GM19240 (cell line): ENCODE measurements around the gene PRKG1.

Experiments
- DNase-seq: peaks from one replicate; pipeline ENCODE4 v3.0.0; 2011; ENCODE audit warnings: low spot score; ENCODE audit not compliant: insufficient read length

PRKG1 gene

DNA sequence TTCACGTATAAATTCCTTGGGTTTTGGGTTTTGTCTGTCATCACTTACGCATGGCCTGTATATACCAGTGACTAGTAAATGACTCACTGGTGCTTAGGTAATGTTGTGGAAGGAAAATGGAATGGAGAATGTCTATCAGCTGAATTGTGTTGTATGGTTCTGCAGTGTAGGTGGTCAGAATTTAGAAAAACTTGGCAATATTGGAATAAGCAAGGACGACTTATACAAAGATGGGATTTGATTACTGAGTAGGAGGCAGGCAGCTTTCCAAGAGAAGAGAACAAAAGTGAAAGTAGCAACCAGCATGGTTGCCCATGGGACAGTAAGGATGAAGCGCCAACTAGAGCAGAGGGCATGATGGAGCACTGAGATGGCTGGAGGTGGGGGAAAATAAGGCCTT is 793.7 kb downstream of the PRKG1 start:
- DNase-seq: no peak

DNA sequence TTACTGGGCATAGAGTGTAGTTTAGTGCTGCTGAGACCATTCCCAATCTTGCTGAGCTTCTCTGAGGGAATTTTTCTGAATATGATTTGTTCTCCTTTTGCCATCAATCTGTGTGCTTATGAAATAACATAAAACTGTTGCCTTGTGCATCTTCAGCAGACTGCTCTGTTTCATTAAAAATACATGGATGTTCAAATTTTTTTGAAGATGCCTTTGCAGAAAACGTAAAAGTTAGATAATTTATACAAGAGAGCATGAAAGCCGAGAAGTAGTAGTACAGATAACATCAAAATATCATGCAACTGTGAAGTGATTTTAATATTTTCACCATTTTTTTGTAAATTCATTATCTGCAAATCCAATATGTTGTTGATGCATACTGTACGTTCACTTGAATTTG is 799.8 kb downstream of the PRKG1 start:
- no peak for DNase-seq

DNA sequence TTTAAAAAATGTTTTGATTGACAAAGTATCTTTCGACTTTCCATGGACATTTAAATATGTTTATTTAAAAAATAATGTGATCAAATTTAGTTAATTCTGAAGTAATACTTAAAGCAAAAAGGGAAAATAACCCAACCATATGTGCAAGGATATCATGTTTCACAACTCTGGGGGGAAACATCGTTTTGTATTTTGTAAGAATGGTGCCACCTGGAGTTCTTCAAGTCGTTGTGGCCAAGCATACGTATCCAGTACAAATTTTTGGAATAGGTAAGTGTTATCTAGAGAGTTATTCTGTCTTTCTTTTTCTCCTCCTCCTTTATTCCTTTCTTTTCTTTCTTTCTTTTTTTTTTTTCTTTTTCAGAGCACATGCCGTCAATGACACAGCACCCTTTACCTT is 801.3 kb downstream of the PRKG1 start:
- no peak for DNase-seq

DNA sequence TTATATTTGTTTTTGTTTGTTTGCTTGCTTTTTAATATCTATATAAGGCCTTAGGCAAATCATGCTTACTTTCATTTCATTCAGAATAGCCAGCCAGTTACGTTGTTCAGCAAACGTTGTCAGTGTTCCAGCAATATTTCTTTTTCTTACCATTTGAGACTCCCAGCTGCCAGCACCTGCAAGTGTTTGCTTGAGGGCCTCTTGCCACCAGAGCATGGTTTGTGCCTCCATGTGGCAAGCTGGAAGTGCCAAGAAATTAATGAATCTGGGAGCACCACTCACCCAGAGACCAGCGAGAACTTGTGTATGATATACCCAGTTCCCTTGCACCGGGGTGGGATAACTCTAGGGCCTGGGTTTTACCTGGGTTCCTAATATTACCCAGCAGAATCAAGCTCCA is 802.2 kb downstream of the PRKG1 start:
- DNase-seq: no peak

DNA sequence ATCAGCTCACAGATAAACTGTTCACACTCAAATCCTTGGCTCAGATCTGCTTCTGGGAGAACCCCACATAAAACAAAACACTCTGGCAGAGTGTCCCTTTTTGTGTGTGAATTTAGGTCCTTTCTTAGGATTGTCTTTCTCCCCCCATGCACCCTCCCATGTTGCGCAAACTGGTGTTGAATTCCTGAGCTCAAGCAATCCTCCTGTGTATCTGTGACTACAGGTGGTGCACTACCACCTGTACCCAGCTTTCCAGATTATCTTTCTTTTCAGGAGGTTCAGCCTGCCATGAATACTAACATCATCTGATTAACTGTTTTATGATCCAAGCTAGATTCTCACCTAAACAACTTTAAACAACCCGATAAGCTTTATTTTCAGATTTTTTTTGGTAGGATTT is 802.7 kb downstream of the PRKG1 start:
- no peak for DNase-seq

DNA sequence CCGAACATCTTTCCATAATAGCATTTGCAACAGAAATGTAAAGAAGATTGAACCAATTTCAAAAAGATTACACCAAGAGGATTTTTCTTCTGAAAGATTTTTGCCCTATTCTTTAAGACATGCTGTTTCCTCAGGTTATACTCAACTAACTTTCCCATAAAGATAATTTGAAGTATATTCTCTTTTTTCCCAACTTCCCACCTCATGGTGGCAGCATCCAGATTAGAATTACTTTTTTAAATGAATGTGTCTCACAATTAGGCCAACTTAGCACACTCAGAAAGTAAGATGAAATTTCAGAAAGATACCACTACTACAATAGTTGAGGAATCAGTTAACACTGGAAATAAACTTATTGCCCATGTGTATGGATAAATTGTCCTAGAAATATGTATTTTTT is 803.3 kb downstream of the PRKG1 start:
- DNase-seq: no peak

DNA sequence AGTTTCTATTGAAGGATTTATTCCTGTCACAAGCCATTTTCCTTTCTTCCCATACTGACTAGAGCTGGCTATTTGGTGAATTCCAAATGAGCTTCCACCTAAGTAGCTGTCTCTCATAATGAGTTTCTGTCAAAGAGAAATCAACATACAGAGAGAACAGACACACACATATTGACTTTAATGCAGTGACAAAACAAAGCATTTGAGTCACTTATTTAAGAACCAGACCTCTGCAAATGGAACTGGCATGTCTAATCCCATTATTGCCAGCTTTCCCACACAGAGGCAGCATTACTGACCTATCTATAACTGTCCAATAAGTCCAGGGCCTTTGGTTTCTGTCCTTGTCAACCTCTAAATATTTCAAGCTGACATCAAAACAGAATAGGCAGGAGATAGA is 804.4 kb downstream of the PRKG1 start:
- DNase-seq: no peak

DNA sequence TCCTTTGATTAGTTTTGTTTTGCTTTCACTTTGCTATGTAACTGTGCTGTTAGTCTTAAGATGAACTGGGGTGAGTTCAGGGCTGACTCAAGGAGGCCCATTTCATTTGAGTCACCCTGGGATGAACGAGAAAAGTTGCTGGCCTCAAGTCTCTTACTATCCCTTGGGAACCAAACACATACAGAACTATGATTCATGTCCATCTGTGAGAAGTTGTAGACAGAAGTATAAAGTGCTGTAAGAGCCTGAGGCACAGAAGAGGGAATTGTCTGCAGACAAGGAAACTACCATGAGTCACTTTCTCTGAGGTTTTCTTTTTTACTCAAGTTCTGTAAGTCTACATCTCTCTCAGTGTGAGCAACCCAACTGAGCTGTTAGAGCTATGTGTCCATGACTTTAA is 805.0 kb downstream of the PRKG1 start:
- DNase-seq: no peak

DNA sequence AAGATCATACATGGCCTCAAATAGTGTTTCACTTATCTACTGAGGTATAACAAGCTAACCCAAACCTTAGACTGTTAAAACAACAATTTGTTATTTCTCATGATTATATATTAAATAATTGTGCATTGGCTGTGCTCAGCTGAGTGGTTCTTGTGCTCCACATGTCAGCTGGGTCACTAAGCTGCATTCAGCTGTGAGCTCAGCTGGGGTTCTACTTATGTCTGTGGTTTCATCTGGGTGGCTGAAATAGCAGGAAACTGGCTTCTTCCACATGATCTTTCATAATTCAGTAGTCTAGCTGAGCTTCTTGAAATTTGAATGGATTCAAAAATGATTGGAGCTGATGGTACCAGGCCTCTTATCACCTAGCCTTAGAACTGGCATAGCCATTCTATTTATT is 806.9 kb downstream of the PRKG1 start:
- no peak for DNase-seq

DNA sequence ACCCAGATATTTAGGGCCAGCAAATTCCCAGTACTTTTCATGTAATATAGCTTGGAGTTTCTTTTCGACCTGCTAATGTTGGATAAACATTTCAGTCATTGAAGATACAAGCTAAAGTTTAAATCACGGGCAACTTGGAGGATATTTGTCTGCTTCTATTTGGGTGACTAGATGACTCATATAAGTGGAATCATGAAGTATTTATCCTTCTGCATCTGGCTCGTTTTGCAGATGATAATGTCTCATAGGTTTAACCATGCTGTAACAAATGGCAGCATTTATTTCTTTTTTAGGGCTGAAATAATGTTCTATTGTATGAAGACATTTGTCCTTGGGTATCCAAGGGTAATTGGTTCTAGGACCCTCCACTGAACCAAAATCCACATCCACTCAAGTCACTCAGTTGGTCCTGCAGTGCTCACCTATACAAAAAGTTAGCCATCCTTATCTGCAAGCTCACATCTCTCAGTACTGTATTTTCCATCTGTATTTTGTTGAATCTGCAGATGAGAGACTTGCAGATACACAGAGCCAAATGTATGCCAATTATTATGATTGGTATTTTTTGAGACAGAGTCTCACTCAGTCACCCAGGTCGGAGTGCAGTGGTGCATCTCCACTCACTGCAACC is 812.3 kb downstream of the PRKG1 start:
- no peak for DNase-seq

DNA sequence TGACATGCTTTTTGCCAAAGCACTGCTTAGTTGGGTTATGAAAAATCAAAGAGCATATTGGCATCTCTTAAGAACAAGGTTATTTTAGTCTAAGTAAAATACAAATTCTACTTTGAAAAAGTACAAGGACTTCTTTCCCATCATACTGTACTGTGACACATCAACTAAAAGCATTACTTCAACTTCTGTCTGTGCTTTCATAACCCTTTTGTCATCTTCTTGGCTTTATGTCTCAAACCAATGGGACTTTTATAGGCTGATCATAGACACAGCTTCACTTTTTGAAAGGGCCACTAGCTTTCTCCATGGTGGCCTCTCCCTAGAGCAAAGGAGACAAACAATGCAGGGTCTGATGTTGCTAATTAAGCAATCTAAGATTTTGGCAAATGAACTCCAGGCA is 814.0 kb downstream of the PRKG1 start:
- DNase-seq: no peak

DNA sequence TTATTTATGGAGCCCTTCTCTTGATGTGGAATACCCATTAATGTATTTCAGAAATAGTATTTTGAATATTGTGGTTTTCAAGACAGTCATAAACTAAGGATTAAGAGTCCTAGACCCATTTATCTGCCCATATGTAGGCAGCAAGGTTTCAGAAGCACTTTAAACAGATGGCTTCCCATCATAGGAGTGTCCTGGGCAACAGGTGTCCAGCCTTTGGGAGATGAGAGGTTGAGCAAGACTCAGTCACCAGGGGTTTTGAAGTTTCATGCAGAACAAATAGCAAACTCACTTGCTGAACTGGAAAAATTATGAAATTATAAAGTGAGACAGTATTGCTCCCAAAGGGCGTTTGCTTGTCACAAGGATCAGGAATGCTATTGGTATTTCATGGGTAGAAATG is 818.0 kb downstream of the PRKG1 start:
- no peak for DNase-seq

DNA sequence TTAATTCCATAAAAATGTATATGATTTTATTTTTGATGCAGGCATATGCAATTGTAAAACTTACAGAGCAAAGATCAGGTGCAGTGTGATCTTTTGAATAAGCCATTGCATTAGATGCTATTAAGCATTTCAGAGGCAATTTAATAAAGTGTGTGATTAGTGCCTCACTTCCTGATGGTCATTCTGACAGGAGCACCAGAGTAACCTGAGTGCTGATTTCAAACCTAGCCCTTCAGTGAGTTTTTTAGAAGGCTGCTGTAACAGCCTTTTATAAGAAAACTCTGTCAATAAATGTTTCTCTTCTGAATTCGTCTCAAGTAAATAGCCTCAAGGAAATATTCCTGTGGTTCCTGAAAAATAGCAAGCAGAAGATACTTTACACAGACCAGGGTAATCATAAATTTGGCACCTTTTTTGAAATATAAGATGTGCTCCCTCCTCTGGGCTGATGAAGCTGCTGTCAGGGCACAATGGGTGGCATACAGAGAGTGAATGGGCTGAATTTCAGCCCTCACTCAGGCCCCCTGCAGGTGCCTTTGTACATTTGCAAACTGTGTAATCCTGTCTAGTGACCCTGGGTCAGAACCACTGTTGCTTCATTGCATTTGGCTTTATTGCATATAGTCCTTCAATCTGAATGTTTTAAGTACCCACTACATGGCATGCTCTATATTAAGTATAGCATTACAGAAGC is 818.8 kb downstream of the PRKG1 start:
- peak; percentile 6 for DNase-seq

DNA sequence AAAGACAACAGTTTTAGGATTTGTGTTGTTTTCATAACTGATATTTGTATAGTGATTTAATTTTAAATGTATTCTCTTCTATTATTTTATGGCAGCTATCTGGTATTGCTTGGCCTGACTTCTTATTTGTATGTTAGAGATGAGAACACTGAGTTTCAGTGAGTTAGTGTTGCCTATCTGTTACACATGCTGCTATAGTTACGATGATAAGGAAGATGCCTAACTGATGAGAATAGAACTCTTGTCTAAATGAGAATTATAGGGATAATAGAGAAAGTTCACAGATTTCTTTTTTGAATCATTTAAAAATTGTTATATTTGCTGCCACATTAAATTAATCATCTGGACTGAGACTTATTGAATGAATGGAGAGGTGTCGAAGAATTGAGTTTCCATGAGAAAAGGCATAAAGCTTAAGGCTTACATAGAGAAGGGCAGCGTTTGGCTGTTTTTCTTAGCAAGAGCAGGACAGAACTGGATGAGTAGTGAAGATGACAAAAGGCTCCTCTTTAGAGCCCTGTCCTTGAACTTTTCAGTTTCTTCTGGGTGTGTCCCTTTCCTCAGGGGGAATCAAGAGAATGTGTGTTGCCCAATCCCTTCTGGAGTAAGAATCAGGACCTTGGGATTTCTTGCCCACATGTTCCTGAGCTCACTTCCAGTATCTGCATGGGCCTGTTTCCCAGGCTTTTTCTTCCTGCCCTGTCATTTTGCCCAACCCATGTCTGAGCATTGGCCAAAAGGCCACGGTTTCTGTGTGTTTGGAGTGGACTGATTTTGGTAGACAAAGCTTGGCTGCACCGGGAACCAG is 820.7 kb downstream of the PRKG1 start:
- DNase-seq: no peak

DNA sequence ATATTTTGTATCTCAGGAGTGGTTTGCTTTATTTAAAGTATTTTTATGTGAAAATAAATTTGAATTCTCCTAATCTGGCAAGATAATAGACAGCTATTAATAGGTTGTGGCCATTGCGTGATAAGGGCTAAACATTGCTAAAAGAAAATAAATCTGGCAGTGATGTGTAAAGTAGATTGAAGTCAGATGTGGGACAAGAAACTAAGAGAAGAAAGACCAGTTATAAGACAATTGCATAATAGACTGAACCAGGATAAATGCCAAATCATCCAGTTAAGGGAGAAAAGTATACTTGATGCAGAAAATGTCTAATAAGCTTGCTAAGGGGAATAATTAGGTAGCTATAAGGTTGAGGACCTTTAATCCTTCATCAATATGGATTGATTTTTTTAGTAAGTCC is 822.6 kb downstream of the PRKG1 start:
- no peak for DNase-seq

DNA sequence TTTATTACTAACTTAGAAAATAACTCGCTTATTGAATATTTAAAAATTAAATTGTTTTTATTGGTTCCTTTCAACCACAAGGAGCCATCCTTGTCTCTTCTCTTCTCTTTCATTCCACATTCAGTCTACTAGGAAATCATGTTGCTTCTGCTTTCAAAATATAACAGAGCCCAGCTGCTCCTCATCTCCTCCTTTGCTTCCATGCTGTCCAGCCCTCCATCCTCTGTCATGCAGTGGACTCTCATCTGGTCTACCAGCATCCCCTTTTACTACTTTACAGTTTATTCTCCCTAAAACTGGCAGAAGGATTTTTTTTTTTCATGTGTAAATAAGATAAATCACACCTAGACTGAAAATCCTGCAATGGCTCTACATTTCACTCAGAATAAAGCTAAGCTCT is 823.3 kb downstream of the PRKG1 start:
- DNase-seq: no peak

DNA sequence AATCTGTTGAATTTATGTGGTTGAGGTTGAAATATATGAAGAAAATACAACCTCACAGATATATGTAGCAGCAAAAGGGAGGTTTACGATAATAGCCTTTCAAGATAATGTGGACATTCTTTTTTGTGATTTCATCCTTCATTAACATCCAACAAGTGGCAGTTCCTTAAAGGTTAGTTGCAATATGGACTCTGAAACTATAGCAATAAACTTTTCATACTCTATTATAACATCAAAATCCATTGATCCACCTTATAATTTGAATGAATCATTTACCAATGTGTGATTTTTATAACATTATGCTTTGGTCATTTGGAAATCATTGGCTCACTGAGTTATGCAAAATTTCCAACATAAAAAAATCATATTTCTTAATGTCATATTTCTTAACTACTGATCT is 825.9 kb downstream of the PRKG1 start:
- no peak for DNase-seq

DNA sequence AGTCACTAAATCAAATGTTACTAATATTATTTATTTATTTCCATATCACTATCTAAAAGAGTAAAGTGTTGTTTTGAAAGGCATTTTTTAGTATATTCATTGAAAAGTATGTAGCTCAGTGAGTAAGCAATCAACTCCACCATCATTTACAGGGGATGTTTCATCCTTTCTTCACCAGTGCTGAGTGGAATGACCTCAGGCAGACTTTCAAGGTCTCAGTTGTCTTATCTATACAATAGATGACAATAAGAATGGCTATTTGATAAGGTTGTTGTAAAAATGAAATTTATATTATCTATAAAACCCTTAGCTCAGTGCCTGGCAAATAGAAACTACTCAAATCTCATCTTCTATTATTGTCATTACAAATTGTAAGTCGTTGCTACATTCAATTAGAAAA is 829.4 kb downstream of the PRKG1 start:
- DNase-seq: no peak

DNA sequence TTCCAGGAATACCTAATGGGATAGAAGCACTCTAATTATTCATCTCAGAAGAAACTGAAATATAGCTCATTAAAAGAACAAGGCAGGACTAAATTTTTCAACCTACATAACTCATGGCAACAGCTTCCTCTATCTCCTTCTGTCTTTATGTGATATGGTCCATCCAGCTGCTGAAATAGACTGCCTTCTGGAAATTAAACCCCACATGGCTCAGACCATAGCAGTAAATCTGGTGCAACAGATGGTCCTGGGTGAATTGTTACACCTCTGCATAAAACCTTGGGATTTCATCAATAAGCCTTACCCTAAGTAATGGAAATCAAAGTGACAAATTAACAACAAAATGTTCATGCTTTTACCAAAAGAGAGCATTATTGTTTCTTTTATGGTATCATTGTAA is 830.7 kb downstream of the PRKG1 start:
- DNase-seq: no peak

DNA sequence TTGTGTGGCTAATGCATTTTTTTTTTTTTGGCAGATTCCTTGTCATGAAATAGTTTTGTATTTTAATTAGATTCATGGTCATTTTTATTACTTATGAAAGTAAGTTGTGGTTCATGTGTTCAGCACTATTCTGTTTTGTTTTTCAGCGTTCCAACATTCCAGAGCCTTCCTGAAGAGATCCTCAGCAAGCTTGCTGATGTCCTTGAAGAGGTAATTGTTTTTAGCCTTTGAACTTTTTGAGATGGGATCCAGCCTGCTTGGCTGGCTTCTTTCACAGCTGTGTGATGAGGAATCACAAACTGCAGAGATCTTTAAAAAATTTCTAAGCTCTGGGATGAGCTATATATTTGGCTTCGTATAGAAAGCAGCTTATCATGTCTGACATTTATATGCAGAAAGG is 833.1 kb downstream of the PRKG1 start:
- no peak for DNase-seq

DNA sequence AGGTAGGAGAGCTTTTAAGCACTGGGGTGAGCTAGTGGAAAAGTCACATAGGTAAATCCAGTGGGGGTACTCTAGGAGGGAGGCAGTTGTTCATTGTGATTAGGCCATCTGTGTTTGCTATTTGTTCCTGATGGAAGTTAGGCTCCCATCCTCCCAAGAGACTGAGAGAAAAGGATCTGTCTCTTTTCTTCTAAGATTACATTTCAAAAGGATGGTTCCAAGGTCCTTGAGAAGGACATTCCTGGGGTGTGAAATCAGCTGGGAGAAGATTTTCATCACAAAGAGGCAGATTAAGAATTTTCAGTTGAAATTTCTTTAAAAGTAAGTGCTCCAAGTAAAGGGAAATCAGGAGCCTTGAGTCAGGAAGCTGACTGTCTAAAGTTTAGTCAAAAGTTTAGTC is 835.9 kb downstream of the PRKG1 start:
- DNase-seq: no peak

DNA sequence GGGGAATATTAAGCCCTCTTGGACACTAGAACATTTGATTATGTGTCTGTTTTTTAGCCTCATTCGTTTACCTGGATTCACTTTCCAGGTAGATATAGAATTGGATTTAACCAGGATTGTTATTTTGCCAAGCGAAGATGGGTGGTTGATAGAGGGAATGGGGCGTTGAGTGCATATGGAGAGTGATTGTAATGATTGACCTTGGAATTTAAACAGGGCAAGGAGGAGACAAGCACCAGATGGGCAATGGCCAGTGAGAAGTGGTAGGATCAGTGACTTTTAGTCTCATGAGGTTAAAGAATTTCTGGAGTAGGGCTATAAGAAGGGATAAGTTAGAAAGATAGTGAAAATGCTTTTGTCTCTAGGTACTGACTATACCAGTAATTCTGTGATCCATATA is 836.3 kb downstream of the PRKG1 start:
- no peak for DNase-seq

DNA sequence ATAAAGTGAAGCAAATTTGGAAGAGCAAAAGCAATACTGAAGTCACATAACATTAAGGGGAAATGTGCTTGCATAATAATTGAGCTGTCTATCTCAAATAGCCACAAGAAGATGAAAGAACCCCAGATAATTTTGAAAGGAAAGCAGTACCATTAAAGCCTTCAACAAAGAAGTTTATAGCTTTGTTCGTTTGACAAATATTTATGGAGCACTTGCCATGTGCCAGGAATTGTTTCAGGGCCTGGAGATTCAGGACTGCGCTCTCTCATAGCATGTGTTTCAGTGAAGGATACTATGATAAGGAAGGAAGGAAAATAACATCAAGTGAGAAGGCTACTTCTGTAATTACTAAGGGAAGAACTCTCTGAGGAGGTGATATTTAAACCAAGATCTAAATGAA is 837.4 kb downstream of the PRKG1 start:
- no peak for DNase-seq
